ENCODE measurements around the gene CACNA2D1.

Gene CACNA2D1

DNA sequence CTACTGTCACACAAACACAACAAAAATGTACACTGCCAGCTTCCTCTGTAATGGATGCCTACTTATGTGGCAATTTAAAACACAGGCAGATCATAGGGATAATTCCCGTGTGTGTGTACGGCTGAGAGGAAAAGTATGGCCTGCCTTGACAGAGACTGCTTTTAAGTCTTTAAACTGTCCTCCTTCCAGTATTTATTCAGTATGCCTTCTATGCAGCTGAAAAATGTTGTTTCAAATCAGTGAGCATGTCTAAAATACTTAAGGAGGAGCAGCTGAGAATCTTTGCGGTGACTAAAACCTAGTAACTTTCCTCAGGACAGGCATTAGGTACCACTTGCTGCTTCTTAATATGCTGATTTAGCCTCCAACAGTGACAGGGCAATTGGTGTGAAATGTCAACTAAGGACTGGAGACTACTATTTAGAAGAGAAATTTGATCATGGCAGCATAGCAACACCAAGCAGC, 126.3 kb downstream of the CACNA2D1 start:
- H3K4me3 ChIP-seq (ENCODE audit: low read depth, low read length), result no peak overlapping the region
- DNase-seq (ENCODE audit: low read depth), result no peak
- TF ChIP-seq POLR2A (IDR thresholded peaks at IDR 0.05; ENCODE audit: extremely low read depth, insufficient read length), result no peak
- TF ChIP-seq MAX (IDR thresholded peaks at IDR 0.05; ENCODE audit: low read depth, low read length), result no peak
- TF ChIP-seq CTCF (IDR thresholded peaks at IDR 0.05; ENCODE audit: low read depth, low read length), result no peak
- no peak for TF ChIP-seq MYC (IDR thresholded peaks at IDR 0.05; ENCODE audit: low read depth, low read length)

GRCh38 chr7:82313269-82313668, 130.3 kb downstream of the CACNA2D1 start:
- DNase-seq (ENCODE audit: low read depth), result no peak
- TF ChIP-seq MAX (IDR thresholded peaks at IDR 0.05; ENCODE audit: low read depth, low read length) (no peak), CTCF (IDR thresholded peaks at IDR 0.05; ENCODE audit: low read depth, low read length) (no peak), MYC (IDR thresholded peaks at IDR 0.05; ENCODE audit: low read depth, low read length) (no peak)
- H3K4me3 ChIP-seq (ENCODE audit: low read depth, low read length), result no peak overlapping the region

- no peak for TF ChIP-seq CTCF (IDR thresholded peaks at IDR 0.05; ENCODE audit: low read depth, low read length)
- no peak for TF ChIP-seq MYC (IDR thresholded peaks at IDR 0.05; ENCODE audit: low read depth, low read length)
- no peak for TF ChIP-seq MAX (IDR thresholded peaks at IDR 0.05; ENCODE audit: low read depth, low read length)
- TF ChIP-seq POLR2A (IDR thresholded peaks at IDR 0.05; ENCODE audit: extremely low read depth, insufficient read length), result no peak
- no peak overlapping the region for H3K4me3 ChIP-seq (ENCODE audit: low read depth, low read length)
- DNase-seq (ENCODE audit: low read depth), result no peak
These were observed 130.9 kb downstream of the CACNA2D1 start for GRCh38 chr7:82312646-82313045.

DNA sequence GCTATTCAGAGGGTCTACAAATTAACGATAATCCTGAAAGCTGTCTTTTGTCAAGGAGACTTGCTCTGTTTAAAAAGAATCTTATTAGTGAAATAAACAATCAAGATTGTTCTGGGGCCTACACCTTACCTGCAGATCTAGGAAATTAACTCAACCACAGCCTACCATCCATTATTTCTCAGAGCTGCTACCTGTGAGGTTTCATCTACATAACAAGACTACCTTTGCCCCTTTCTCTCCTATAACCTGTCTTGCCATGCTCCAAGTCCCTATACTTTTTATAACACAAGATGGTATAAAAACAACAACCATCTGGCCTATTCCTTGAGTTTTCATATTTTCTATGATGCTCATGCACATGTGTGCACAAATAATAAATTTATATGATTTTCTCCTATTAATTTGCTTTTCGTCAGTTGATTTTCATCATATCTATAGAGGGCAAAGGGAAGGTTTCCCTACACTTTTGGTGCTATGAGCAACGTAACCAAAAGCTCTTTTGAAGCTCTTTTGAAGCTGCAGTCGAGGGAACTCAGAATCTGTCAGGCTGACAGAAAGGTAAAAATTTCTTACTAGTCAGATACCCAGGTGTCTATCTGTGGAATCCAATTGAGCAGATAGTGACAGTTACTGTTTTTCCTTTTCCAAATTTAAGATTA, 138.1 kb downstream of the CACNA2D1 start:
- no peak overlapping the region for H3K4me3 ChIP-seq (ENCODE audit: low read depth, low read length)
- no peak for DNase-seq (ENCODE audit: low read depth)
- no peak for TF ChIP-seq CTCF (IDR thresholded peaks at IDR 0.05; ENCODE audit: low read depth, low read length)
- TF ChIP-seq MYC (IDR thresholded peaks at IDR 0.05; ENCODE audit: low read depth, low read length), result no peak
- TF ChIP-seq POLR2A (IDR thresholded peaks at IDR 0.05; ENCODE audit: extremely low read depth, insufficient read length), result no peak
- TF ChIP-seq MAX (IDR thresholded peaks at IDR 0.05; ENCODE audit: low read depth, low read length), result no peak

- DNase-seq (ENCODE audit: low read depth), result no peak
- H3K4me3 ChIP-seq (ENCODE audit: low read depth, low read length), result no peak overlapping the region
- TF ChIP-seq MYC (IDR thresholded peaks at IDR 0.05; ENCODE audit: low read depth, low read length), result no peak
- TF ChIP-seq POLR2A (IDR thresholded peaks at IDR 0.05; ENCODE audit: extremely low read depth, insufficient read length), result no peak
- no peak for TF ChIP-seq MAX (IDR thresholded peaks at IDR 0.05; ENCODE audit: low read depth, low read length)
- TF ChIP-seq CTCF (IDR thresholded peaks at IDR 0.05; ENCODE audit: low read depth, low read length), result no peak
These were observed 148.7 kb downstream of the CACNA2D1 start for GRCh38 chr7:82294865-82295264.
